ENCODE results near the gene HPSE2. TPM values are rescaled to one million over a fixed set of nuclear protein-coding genes. Genes with fewer than 3 reads are reported as not detected.

Gene HPSE2
- total and polyA plus RNA-seq, 2 of the 8 experiments (the other 6 are each of a cell fraction or from before 2014, with no cell fraction given) = 0.41 to 0.58 TPM

- Histone ChIP-seq H2BK120ac (replicated peaks; ENCODE audit: low read depth, low read length) (no peak overlapping the region), H3K4ac (replicated peaks; ENCODE audit: insufficient read length, low read depth, low read length) (no peak overlapping the region), H3K27ac (ENCODE audit: low read depth, low read length) (no peak overlapping the region), H3K14ac (ENCODE audit: insufficient read length) (no peak overlapping the region), H3K9ac (replicated peaks in 1 of 4; ENCODE audit: extremely low read depth in 1 of 4, low read depth in 3 of 4, low read length in 3 of 4) (no peak overlapping the region), H2BK5ac (ENCODE audit: low read depth, low read length) (no peak overlapping the region), H2AK5ac (ENCODE audit: low read depth, low read length) (no peak overlapping the region), H3K56ac (replicated peaks; ENCODE audit: insufficient read length, low read depth, low read length) (no peak overlapping the region), H3K36me3 (ENCODE audit: control insufficient read depth in 2 of 4, insufficient read depth in 4 of 4, low read length in 3 of 4) (no peaks in the 10 kb centered on the region), H4K20me1 (replicated peaks in 1 of 2; ENCODE audit: control insufficient read depth in 1 of 2, insufficient read depth in 2 of 2, low read length in 2 of 2) (no peaks in the 10 kb centered on the region), H2AFZ (ENCODE audit: low read length) (no peak overlapping the region), H3K4me1 (replicated peaks in 1 of 4; ENCODE audit: control insufficient read depth in 3 of 4, insufficient read depth in 4 of 4, low read length in 3 of 4) (no peaks in the 10 kb centered on the region), H3K4me3 (ENCODE audit: extremely low read depth in 1 of 4, insufficient read depth in 2 of 4, low read depth in 3 of 4, low read length in 4 of 4) (no peak overlapping the region), H3K18ac (ENCODE audit: extremely low read depth, low read length) (no peak overlapping the region), H3K9me3 (ENCODE audit: insufficient read depth in 2 of 2, low read depth in 1 of 2, low read length in 1 of 2) (no peaks in the 10 kb centered on the region), H3K27me3 (replicated peaks in 1 of 4; ENCODE audit: control insufficient read depth in 3 of 4, extremely low read depth in 1 of 4, insufficient read depth in 3 of 4, low read length in 3 of 4) (no peaks in the 10 kb centered on the region), H3K23ac (ENCODE audit: insufficient read length) (no peak overlapping the region), H3K79me1 (ENCODE audit: low read depth, low read length) (no peaks in the 10 kb centered on the region), H3K23me2 (ENCODE audit: low read depth, low read length) (no peaks in the 10 kb centered on the region), H2BK12ac (ENCODE audit: low read depth, low read length) (no peak overlapping the region), H4K91ac (replicated peaks; ENCODE audit: insufficient read length, low read length) (no peak overlapping the region), H2BK20ac (ENCODE audit: low read length) (no peak overlapping the region), H3K4me2 (ENCODE audit: insufficient read depth in 1 of 2, low read depth in 2 of 2, low read length in 2 of 2) (no peak overlapping the region), H4K5ac (ENCODE audit: insufficient read length, low read depth, low read length) (no peak overlapping the region), H3K79me2 (ENCODE audit: control insufficient read depth in 1 of 2, insufficient read depth in 2 of 2, low read length in 2 of 2) (no peaks in the 10 kb centered on the region), H4K8ac (ENCODE audit: extremely low read depth, insufficient read depth, low read length) (no peak overlapping the region), H2BK15ac (ENCODE audit: low read length) (no peak overlapping the region)
- CTCF ChIA-PET (ENCODE audit: partially characterized antibody) = interaction anchor here (1.0 to 1.3 kb wide), 3 partner anchors 11 to 190 kb away, joined by 3 to 4 read pairs (median 4); no protein-coding TSS in a partner anchor
- POLR2A ChIA-PET (ENCODE audit: partially characterized antibody) = no interaction called here
- FAIRE-seq (no peak), DNase-seq (ENCODE audit: low read depth in 1 of 2, low spot score in 2 of 2) (no peak)
- TF ChIP-seq CREB1 (IDR thresholded peaks at IDR 0.05) (no peak), CTBP2 (IDR thresholded peaks at IDR 0.05; ENCODE audit: borderline replicate concordance, insufficient read depth, insufficient read length, low read length) (no peak), GTF2F1 (IDR thresholded peaks at IDR 0.05; ENCODE audit: borderline replicate concordance, low read depth, low read length) (no peak), MAFK (IDR thresholded peaks at IDR 0.05; ENCODE audit: low read depth, low read length) (no peak), KDM1A (IDR thresholded peaks at IDR 0.05; ENCODE audit: borderline replicate concordance, low read length) (no peak), RXRA (IDR thresholded peaks at IDR 0.05; ENCODE audit: insufficient read depth, low read depth, low read length) (no peak)
Measured at GRCh38 chr10:98477861-98478260, 757.8 kb downstream of the HPSE2 start.

All from H1 (cell line).